Hepatocyte (in vitro differentiated cells): ENCODE data around the gene RNU5D-1. TPM values are rescaled to one million over a fixed set of nuclear protein-coding genes. Genes with fewer than 3 reads are reported as not detected.

ENCODE experiments used
- DNase-seq: peaks from one replicate; pipeline ENCODE4 v3.0.0-alpha.2; 2016; ENCODE audit warnings: low spot score
- H2AFZ ChIP-seq: fragments of 200-600 bp; sonication (generic); 2 replicates; pipeline ENCODE4 v1.6.0; 2016; ENCODE audit warnings: antibody characterized with exemption, mild to moderate bottlenecking
- H3K27ac ChIP-seq: fragments of 200-600 bp; sonication (generic); 2 replicates; pipeline ENCODE4 v1.5.1; 2016; ENCODE audit warnings: mild to moderate bottlenecking
- H3K27me3 ChIP-seq: fragments of 200-600 bp; sonication (generic); 2 replicates; pipeline ENCODE4 v1.6.1; 2016
- H3K36me3 ChIP-seq: fragments of 200-600 bp; sonication (generic); replicated peaks from 2 replicates; pipeline ENCODE4 v1.5.1; 2016; ENCODE audit warnings: low read depth; ENCODE audit not compliant: insufficient read depth
- H3K4me1 ChIP-seq: fragments of 200-600 bp; sonication (generic); 2 replicates; pipeline ENCODE4 v1.5.1; 2016; ENCODE audit warnings: mild to moderate bottlenecking, moderate library complexity; ENCODE audit not compliant: insufficient read depth
- H3K4me2 ChIP-seq: fragments of 200-600 bp; sonication (generic); 2 replicates; pipeline ENCODE4 v1.6.0; 2016
- H3K4me3 ChIP-seq: fragments of 200-600 bp; sonication (generic); 2 replicates; pipeline ENCODE4 v1.5.1; 2016; ENCODE audit warnings: mild to moderate bottlenecking
- H3K79me2 ChIP-seq: fragments of 200-600 bp; sonication (generic); 2 replicates; pipeline ENCODE4 v1.6.0; 2017; ENCODE audit warnings: mild to moderate bottlenecking
- H3K9me2 ChIP-seq: fragments of 200-600 bp; sonication (generic); replicated peaks from 2 replicates; pipeline ENCODE4 v1.6.0; 2017; ENCODE audit warnings: mild to moderate bottlenecking; ENCODE audit not compliant: insufficient read depth
- H3K9me3 ChIP-seq: fragments of 200-600 bp; sonication (generic); 2 replicates; pipeline ENCODE4 v1.5.1; 2016; ENCODE audit warnings: low read depth, mild to moderate bottlenecking
- H4K20me1 ChIP-seq: fragments of 200-600 bp; sonication (generic); 2 replicates; pipeline ENCODE4 v1.6.0; 2016; ENCODE audit warnings: mild to moderate bottlenecking; ENCODE audit not compliant: insufficient read depth, poor library complexity, severe bottlenecking
- CTCF ChIP-seq: fragments of 200-600 bp; sonication (generic); IDR thresholded peaks from 2 replicates; pipeline ENCODE4 v1.5.1; 2016; ENCODE audit warnings: antibody characterized with exemption, mild to moderate bottlenecking; ENCODE audit not compliant: poor library complexity
- EZH2 ChIP-seq: fragments of 200-600 bp; sonication (generic); IDR thresholded peaks from 2 replicates; pipeline ENCODE4 v1.6.1; 2016; ENCODE audit warnings: antibody characterized with exemption, mild to moderate bottlenecking, borderline replicate concordance
- EZH2phosphoT487 ChIP-seq: fragments of 200-600 bp; sonication (generic); IDR thresholded peaks from one replicate; pipeline ENCODE4 v1.6.1; 2018; ENCODE audit warnings: antibody characterized with exemption, mild to moderate bottlenecking, low read depth, moderate library complexity; ENCODE audit not compliant: unreplicated experiment, severe bottlenecking
- WGBS: methylation state at CpG from one replicate; pipeline ENCODE4 v1.1.6; 2016; ENCODE audit warnings: low lambda C conversion rate; ENCODE audit errors: missing lambda C conversion rate; 5-methylcytosine and 5-hydroxymethylcytosine counted together
- polyA plus RNA-seq: library from polyadenylated mRNA; unstranded; fragments of >200 nt; fragmentation: Nextera tagmentation; extraction: Ambion mirVana; gene quantifications from 2 replicates; pipeline ENCODE4 v1.2.1, GENCODE V29; 2016
- total RNA-seq: library from RNA; depleted of rRNA; stranded (reverse); fragments of >200 nt; gene quantifications from 2 replicates; pipeline ENCODE4 v1.2.3, GENCODE V29; 2014

RNU5D-1 gene
- total and polyA plus RNA-seq, 2 experiments from 2014 or later, result not detected

GRCh38 chr1:44777969-44778635 is 47.1 kb upstream of the RNU5D-1 start:
- no peaks in the 10 kb centered on the region for H3K9me2 ChIP-seq
- WGBS, result 86% methylated on average over 13 of the region's 13 CpGs
- peaks cover 34% of the 10 kb centered on the region for H3K79me2 ChIP-seq
- peaks cover 25% of the 10 kb centered on the region for H4K20me1 ChIP-seq
- no peak for DNase-seq
- no peaks in the 10 kb centered on the region for H3K27me3 ChIP-seq
- TF ChIP-seq CTCF (no peak), EZH2phosphoT487 (no peak), EZH2 (no peak)
- H3K4me2 ChIP-seq, result peak overlapping the region; percentile 90
- no peak overlapping the region for H3K4me3 ChIP-seq
- no peaks in the 10 kb centered on the region for H3K36me3 ChIP-seq
- H2AFZ ChIP-seq, result no peak overlapping the region
- no peak overlapping the region for H3K27ac ChIP-seq
- H3K9me3 ChIP-seq, result no peaks in the 10 kb centered on the region
- H3K4me1 ChIP-seq, result peaks cover 6% of the 10 kb centered on the region

GRCh38 chr1:44777547-44777946 is 46.6 kb upstream of the RNU5D-1 start:
- no peak overlapping the region for H3K27ac ChIP-seq
- H3K27me3 ChIP-seq, result no peaks in the 10 kb centered on the region
- H3K79me2 ChIP-seq, result peaks cover 34% of the 10 kb centered on the region
- WGBS, result 88% methylated on average over 14 of the region's 14 CpGs
- peak overlapping the region; percentile 90 for H3K4me2 ChIP-seq
- DNase-seq, result no peak
- H3K36me3 ChIP-seq, result no peaks in the 10 kb centered on the region
- H3K4me3 ChIP-seq, result no peak overlapping the region
- TF ChIP-seq EZH2phosphoT487 (no peak), CTCF (no peak), EZH2 (no peak)
- peaks cover 25% of the 10 kb centered on the region for H4K20me1 ChIP-seq
- H3K9me3 ChIP-seq, result no peaks in the 10 kb centered on the region
- H3K9me2 ChIP-seq, result no peaks in the 10 kb centered on the region
- peaks cover 6% of the 10 kb centered on the region for H3K4me1 ChIP-seq
- no peak overlapping the region for H2AFZ ChIP-seq

GRCh38 chr1:44776730-44777068 is 45.7 kb upstream of the RNU5D-1 start:
- peaks cover 34% of the 10 kb centered on the region for H3K79me2 ChIP-seq
- H3K9me3 ChIP-seq, result no peaks in the 10 kb centered on the region
- H3K27me3 ChIP-seq, result no peaks in the 10 kb centered on the region
- TF ChIP-seq CTCF, result no peak
- no peak for TF ChIP-seq EZH2
- TF ChIP-seq EZH2phosphoT487, result no peak
- no peak overlapping the region for H2AFZ ChIP-seq
- H3K36me3 ChIP-seq, result no peaks in the 10 kb centered on the region
- H3K4me3 ChIP-seq, result peak overlapping the region; percentile 67
- H3K27ac ChIP-seq, result peak overlapping the region; percentile 94
- DNase-seq, result no peak
- H3K9me2 ChIP-seq, result no peaks in the 10 kb centered on the region
- peaks cover 25% of the 10 kb centered on the region for H4K20me1 ChIP-seq
- WGBS, result 48% methylated on average over 12 of the region's 12 CpGs
- H3K4me2 ChIP-seq, result peak overlapping the region; percentile 90
- H3K4me1 ChIP-seq, result peaks cover 6% of the 10 kb centered on the region
